ENCODE measurements around the gene APOE. TPM values are rescaled to one million over a fixed set of nuclear protein-coding genes. Genes with fewer than 3 reads are reported as not detected.

The APOE gene
- total and polyA plus RNA-seq, 2 experiments from 2014 or later, result 1,133 to 1,438 TPM

DNA sequence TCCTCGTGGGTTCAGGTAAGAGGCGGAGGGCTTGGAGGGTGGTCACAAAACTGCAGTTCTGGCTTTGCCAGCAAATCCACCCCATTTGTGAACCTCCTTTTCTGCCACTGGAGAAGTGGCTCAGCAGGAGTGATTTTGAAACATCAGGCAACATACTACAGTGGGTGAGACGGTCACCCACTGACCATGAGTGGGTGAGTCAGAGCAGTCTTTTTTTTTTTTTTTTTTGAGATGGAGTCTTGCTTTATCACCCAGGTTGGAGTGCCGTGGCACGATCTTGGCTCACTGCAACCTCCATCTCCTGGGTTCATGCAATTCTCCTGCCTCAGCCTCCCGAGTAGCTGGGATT lies 11.6 kb upstream of the APOE start:
- no peak overlapping the region for H3K4me3 ChIP-seq
- no peak for TF ChIP-seq EZH2 (IDR thresholded peaks at IDR 0.05; ENCODE audit: low read depth, unreplicated experiment)
- TF ChIP-seq, protein P1, sequence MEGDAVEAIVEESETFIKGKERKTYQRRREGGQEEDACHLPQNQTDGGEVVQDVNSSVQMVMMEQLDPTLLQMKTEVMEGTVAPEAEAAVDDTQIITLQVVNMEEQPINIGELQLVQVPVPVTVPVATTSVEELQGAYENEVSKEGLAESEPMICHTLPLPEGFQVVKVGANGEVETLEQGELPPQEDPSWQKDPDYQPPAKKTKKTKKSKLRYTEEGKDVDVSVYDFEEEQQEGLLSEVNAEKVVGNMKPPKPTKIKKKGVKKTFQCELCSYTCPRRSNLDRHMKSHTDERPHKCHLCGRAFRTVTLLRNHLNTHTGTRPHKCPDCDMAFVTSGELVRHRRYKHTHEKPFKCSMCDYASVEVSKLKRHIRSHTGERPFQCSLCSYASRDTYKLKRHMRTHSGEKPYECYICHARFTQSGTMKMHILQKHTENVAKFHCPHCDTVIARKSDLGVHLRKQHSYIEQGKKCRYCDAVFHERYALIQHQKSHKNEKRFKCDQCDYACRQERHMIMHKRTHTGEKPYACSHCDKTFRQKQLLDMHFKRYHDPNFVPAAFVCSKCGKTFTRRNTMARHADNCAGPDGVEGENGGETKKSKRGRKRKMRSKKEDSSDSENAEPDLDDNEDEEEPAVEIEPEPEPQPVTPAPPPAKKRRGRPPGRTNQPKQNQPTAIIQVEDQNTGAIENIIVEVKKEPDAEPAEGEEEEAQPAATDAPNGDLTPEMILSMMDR (conservative IDR thresholded peaks at IDR 0.05; ENCODE audit: low read depth in 2 of 2), result no peak
- TF ChIP-seq ZNF462 (CRISPR knock-in tag; IDR thresholded peaks at IDR 0.05), result no peak
- TF ChIP-seq ETS1 (IDR thresholded peaks at IDR 0.05), result no peak
- no peak for TF ChIP-seq REST (IDR thresholded peaks at IDR 0.05; ENCODE audit: unreplicated experiment)
- TF ChIP-seq ZNF331 (CRISPR knock-in tag; IDR thresholded peaks at IDR 0.05; ENCODE audit: low read depth), result no peak
- TF ChIP-seq EZH2phosphoT487 (IDR thresholded peaks at IDR 0.05; ENCODE audit: unreplicated experiment), result no peak
- TF ChIP-seq ZNF114 (CRISPR knock-in tag; IDR thresholded peaks at IDR 0.05), result no peak
- no peak for TF ChIP-seq CREB1 (CRISPR knock-in tag; IDR thresholded peaks at IDR 0.05; ENCODE audit: low read depth)
- TF ChIP-seq JUNB (IDR thresholded peaks at IDR 0.05; ENCODE audit: unreplicated experiment), result no peak
- TF ChIP-seq STAT1 (IDR thresholded peaks at IDR 0.05; ENCODE audit: unreplicated experiment), result no peak
- TF ChIP-seq POLR2AphosphoS5 (IDR thresholded peaks at IDR 0.05; ENCODE audit: low read depth), result no peak
- H4K20me1 ChIP-seq (replicated peaks; ENCODE audit: insufficient read depth), result peaks cover 46% of the 10 kb centered on the region
- peaks cover 29% of the 10 kb centered on the region for H3F3A ChIP-seq (replicated peaks; ENCODE audit: low read depth)
- H2AFZ ChIP-seq, result no peak overlapping the region
- peaks cover 43% of the 10 kb centered on the region for H3K36me3 ChIP-seq (ENCODE audit: insufficient read depth)
- DNase-seq (ENCODE audit: low spot score) (no peak), ATAC-seq (no peak)
- H3K27me3 ChIP-seq (ENCODE audit: insufficient read depth), result no peaks in the 10 kb centered on the region
- Mint-ChIP-seq H3K4me1 (peaks cover 22% of the 10 kb centered on the region), H3K9me3 (peaks cover 3% of the 10 kb centered on the region; the same call in 2 of the 3 replicates), H3K27me3 (ENCODE audit: insufficient read depth, low read depth, poor library complexity) (peaks cover 23% of the 10 kb centered on the region), H3K27ac (no peak overlapping the region), H3K4me3 (no peak overlapping the region), H3K36me3 (ENCODE audit: low read depth) (peaks cover 78% of the 10 kb centered on the region)
- no peak overlapping the region for H3K4me2 ChIP-seq
- no peaks in the 10 kb centered on the region for H3K9me2 ChIP-seq (ENCODE audit: insufficient read depth)
- H3K4me1 ChIP-seq (ENCODE audit: insufficient read depth), result peaks cover 9% of the 10 kb centered on the region; the same call in 1 of the 2 replicates
- no peak overlapping the region for H3K27ac ChIP-seq (ENCODE audit: low read depth)
- H3K79me2 ChIP-seq (replicated peaks; ENCODE audit: insufficient read depth), result peaks cover 45% of the 10 kb centered on the region

Measured in GM23338 (cell line).